DMS 273 (cell line): ENCODE results near the gene TRA2B.
A peak's percentile ranks its signal among the peaks of the same experiment; 100 is the strongest.

Experiments used
- DNase-seq: peaks from one replicate; lab custom pipeline; 2025; ENCODE audit not compliant: unreplicated experiment; lab: John Stamatoyannopoulos, UW

TRA2B gene

DNA sequence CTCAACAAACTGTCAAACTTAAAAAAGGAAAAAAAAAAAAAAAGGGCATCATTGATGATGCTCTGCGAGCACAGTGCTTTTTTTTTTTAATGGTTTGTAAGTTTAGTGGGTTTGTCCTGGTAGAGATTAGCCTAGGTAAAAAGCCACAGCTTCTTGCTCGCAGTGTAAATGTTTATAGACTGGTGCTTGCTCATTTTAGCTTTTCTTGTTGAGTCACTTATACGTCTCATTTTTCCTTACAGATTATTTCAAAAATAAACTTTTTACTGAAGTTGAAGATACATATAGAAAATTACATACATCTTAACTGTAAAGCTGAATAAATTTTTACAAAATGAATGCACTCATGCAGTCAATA is 16.5 kb upstream of the TRA2B start:
- no peak for DNase-seq

DNA sequence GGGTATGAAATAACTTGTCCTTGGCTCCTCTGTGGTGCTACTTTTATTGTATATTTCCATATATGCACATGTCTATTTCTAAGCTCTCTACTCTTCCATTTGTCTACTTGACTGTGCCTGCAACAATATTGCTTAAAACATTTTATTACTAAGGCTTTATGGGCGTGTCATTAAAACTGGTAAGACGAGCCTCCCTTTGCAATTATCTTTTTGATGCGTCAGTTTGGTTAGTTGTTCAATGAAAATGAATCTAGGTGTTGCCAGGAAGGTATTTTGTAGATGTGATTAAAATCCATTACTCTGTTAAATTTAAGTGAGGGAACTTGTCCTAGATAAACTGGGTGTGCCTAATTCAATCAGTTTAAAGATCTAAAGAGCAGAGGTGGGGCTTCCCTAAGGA is 12.9 kb upstream of the TRA2B start:
- DNase-seq = no peak

- DNase-seq = no peak
Measured at GRCh38 chr3:185949515-185949914, 11.7 kb upstream of the TRA2B start.

DNA sequence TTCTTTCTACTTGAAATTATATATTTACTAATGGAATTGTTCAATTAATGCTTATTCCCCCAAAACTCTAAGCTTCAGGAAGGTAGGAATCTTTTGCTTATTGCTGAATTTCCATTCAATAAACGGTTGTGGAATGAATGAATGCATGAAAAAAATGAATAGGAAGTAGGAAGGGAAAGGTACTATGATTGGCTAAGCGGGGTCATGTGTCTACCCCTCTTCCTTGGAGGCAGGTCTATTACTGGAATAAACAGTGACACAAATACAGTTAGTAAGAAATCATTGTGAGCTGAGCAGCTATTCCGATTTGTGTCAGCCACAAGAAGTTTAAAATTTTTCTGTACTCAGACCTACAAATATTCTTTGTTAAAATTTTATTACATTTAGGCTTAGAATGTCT is 10.5 kb upstream of the TRA2B start:
- DNase-seq = no peak

GRCh38 chr3:185943760-185944106 is 5.9 kb upstream of the TRA2B start:
- no peak for DNase-seq

- peak; percentile 93 for DNase-seq
Measured at GRCh38 chr3:185942907-185943759, 5.3 kb upstream of the TRA2B start.

GRCh38 chr3:185942396-185942795 is 4.6 kb upstream of the TRA2B start:
- no peak for DNase-seq

GRCh38 chr3:185940951-185941350 is 3.1 kb upstream of the TRA2B start:
- no peak for DNase-seq

DNA sequence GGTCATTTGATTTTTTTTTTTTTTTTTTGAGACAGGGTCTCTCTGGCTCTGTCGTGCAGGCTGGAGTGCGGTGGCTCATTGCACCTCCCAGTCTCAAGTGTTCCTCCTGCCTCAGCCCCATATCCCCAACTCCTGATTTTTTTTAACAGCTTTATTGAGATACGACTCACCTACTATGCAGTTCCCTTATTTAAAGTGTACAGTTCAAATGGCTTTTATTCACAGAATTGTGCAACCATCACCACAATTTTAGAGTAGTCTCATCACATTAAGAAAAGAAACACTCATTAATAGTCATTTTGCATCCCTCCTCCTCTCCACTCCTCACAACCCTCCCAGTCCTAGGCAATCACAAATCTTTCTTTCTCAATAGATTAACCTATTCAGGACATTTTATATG is 1.9 kb upstream of the TRA2B start:
- DNase-seq = no peak

DNA sequence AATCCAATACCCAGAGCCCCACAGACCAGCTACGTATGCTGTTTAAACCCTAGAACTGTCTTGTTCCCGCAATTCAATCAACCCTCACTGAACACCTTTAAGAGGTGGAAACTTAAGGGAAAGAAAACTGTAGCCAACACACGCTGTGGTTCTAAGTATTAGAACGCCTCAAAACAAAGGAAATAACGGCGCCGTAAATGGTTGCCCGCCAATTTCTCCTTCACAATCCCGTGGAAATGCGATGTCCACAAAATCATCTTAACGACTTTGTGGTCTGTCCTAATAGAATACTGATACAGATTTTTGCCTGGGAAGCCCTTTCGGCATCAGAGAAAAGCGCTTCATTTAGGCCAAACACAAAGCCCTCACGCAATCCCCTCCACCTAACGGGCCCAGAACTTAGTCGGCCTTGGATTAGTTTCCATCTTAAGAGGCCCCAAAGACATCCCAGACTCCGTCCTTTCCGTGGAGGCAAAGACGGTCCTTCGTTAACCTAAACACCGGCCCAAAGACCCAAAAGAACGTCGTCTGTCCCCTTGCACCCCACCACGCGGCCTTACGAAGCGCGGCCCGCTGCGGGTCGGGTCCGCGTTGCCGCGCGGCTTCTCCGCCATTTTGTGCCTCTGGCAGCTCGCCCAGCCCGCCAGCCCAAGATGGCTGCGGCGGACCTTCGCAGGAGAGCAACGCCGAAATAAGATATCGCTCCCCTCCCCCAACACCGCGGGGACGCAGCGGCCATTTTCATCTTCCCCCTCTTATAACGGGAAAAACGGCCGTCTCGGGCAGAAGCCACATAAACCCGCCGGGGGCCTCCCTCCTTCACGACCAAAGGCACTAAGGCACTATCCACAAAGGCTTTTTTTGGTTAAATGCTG is 763 bp downstream of the TRA2B start:
- DNase-seq = peak; percentile 98

DNA sequence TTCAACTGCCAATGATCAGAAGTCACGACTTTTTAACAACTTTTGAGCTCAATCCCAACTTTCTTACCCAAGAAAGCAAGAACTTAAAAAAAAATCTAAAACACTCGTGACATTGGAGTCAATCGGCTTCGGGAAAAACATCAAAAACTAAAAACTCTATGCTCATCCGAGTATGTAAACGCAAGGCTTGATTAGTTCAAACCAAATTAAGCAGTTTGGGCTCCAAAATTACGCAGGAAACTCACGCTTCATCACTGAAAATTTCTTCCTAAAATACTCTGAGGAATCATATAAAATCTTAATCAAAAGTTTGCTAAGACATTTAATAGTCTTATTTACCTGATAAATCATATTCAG is 1.6 kb downstream of the TRA2B start:
- no peak for DNase-seq

GRCh38 chr3:185935465-185936272 is 2.1 kb downstream of the TRA2B start:
- peak; percentile 56 for DNase-seq

GRCh38 chr3:185934767-185935464 is 2.9 kb downstream of the TRA2B start:
- peak; percentile 50 for DNase-seq

DNA sequence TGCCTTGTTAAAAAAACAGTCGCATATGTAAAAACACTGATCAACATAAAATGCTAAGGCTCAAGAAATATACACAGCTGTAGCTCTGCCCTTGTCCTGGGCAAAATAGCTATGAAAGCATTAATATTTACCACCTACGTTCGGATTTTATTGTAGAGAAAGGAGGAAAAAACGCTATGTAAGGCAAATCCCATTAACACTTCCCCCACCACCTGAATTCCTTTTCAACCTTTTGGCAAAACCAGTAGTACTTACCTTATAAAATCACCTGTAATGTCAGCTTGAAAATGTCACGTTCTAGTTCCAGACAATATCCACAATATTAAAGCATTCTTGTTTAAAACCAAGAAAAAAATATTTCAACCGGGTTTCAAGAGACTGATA is 3.6 kb downstream of the TRA2B start:
- DNase-seq = no peak

GRCh38 chr3:185933374-185934173 is 4.2 kb downstream of the TRA2B start:
- DNase-seq = no peak

DNA sequence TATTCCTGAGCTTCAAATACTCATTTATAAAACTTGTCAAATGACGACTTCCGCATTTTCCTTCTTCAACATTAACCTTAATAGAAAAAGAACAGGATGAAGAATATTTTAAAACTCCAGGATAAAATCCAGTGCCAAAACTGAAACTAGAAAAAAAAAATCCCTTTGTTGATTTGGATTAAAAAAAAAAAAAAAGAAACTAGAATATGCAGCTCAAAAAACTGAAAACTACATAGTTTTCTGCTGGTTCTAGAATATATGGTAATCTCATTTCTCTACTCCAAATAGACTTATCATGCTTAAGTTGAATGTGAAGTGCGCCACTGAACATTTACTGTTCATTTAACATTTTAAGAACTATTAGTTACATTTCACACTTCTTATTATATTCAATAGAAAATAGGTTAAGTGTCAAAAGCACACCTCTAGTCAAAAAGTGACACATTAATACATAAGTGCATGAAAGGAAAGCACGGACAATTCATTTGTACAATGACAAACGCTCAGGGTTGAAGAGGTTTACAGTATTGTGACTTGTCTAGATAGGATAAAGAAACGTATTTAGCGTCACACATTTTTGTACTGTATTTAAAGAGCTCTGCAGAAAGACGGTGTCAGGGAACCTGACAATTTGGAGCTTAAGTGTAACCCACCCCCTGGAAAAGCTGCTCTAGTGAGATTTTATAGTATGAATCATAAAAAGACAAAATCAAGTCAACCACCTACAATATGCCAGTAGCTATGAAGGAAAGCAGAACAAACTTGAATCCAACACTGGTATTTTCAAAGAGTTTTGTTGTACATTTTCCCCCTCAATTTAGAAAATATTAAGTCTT is 5.8 kb downstream of the TRA2B start:
- no peak for DNase-seq

DNA sequence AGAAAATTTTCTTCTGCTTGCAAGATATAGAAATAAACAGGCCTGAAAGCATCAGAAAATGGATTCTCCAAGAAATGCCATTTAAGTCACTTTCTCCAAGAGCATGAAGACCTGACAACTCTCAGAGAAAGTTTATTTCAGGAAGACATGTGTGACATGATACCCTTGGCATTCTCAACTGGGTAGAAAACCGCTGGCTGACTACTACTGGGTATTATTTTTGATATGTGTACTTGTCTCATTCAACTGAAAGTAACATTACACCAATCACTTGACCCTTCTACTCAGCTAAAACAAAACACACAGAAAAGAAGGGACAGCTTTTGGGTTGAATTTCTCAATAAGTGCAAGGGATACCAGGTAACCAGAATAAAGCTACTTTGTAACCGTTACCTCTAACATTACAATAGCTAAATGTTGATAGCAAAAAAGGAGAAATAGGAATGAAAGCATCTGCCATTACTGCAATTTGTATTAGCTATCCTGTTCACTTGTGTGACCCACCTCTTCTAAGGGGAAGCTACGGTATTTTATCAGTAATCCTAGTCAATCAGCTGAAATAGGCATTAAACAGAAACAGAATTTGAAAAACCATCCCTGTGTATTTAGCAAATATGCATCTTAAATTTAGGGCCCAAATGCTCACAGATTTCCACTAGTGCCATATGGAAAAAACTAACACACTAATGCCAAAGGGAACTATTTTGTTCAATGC is 7.3 kb downstream of the TRA2B start:
- no peak for DNase-seq
